ENCODE results near the gene KRT15. TPM values are rescaled to one million over a fixed set of nuclear protein-coding genes. Genes with fewer than 3 reads are reported as not detected.

Gene KRT15
- not detected for total RNA-seq
- long read RNA-seq: 0 reads

- H3K4me1 ChIP-seq: no peaks in the 10 kb centered on the region
These were observed at the start of gene KRT15 for GRCh38 chr17:41518789-41519449. Gene KRT15, minus strand, starts transcription at chr17:41518890. Its CDS starts 63 bp downstream, at chr17:41518827.

GRCh38 chr17:41567317-41567716 lies 48.6 kb upstream of the KRT15 start:
- no peak overlapping the region for H3K27ac ChIP-seq (replicated peaks)
- no peak overlapping the region for H3K4me3 ChIP-seq
- H3K9me3 ChIP-seq (replicated peaks): no peaks in the 10 kb centered on the region
- intact Hi-C loops (cut with micrococcal nuclease): no loop called here
- peaks cover 89% of the 10 kb centered on the region for H3K27me3 ChIP-seq (ENCODE audit: low read depth)
- TF ChIP-seq CTCF (IDR thresholded peaks at IDR 0.05; ENCODE audit: borderline replicate concordance): no peak
- no peaks in the 10 kb centered on the region for H3K36me3 ChIP-seq
- no peaks in the 10 kb centered on the region for H3K4me1 ChIP-seq
- no peak for DNase-seq

More at GRCh38 chr17:41518789-41519449, at the start of gene KRT15:
- no peaks in the 10 kb centered on the region for H3K36me3 ChIP-seq
- no peak for DNase-seq
- no peaks in the 10 kb centered on the region for H3K9me3 ChIP-seq (replicated peaks)
- no peak within 1 kb of the TSS for H3K27ac ChIP-seq (replicated peaks)
- TF ChIP-seq CTCF (IDR thresholded peaks at IDR 0.05; ENCODE audit: borderline replicate concordance): no peak
- intact Hi-C loops (cut with micrococcal nuclease): no loop called here
- H3K27me3 ChIP-seq (ENCODE audit: low read depth): peaks cover 96% of the 10 kb centered on the region
- no peak within 1 kb of the TSS for H3K4me3 ChIP-seq

- no peaks in the 10 kb centered on the region for H3K36me3 ChIP-seq
- no peak overlapping the region for H3K27ac ChIP-seq (replicated peaks)
- peaks cover 95% of the 10 kb centered on the region for H3K27me3 ChIP-seq (ENCODE audit: low read depth)
- intact Hi-C loops (cut with micrococcal nuclease): no loop called here
- no peaks in the 10 kb centered on the region for H3K9me3 ChIP-seq (replicated peaks)
- H3K4me3 ChIP-seq: no peak overlapping the region
- no peaks in the 10 kb centered on the region for H3K4me1 ChIP-seq
- no peak for TF ChIP-seq CTCF (IDR thresholded peaks at IDR 0.05; ENCODE audit: borderline replicate concordance)
- DNase-seq: no peak
These were observed 46.6 kb upstream of the KRT15 start for GRCh38 chr17:41565338-41565737.

GRCh38 chr17:41563607-41564170 lies 45.0 kb upstream of the KRT15 start:
- Histone ChIP-seq H3K27me3 (ENCODE audit: low read depth) (peaks cover 99% of the 10 kb centered on the region), H3K4me3 (no peak overlapping the region), H3K36me3 (no peaks in the 10 kb centered on the region), H3K9me3 (replicated peaks) (no peaks in the 10 kb centered on the region), H3K27ac (replicated peaks) (no peak overlapping the region), H3K4me1 (no peaks in the 10 kb centered on the region)
- no peak for TF ChIP-seq CTCF (IDR thresholded peaks at IDR 0.05; ENCODE audit: borderline replicate concordance)
- no peak for DNase-seq
- intact Hi-C loops (cut with micrococcal nuclease): no loop called here

- intact Hi-C loops (cut with micrococcal nuclease): no loop called here
- peaks cover 100% of the 10 kb centered on the region for H3K27me3 ChIP-seq (ENCODE audit: low read depth)
- TF ChIP-seq CTCF (IDR thresholded peaks at IDR 0.05; ENCODE audit: borderline replicate concordance): no peak
These were observed 42.9 kb upstream of the KRT15 start for GRCh38 chr17:41561554-41561953.

More at GRCh38 chr17:41561554-41561953, 42.9 kb upstream of the KRT15 start:
- Histone ChIP-seq H3K9me3 (replicated peaks) (no peaks in the 10 kb centered on the region), H3K4me1 (no peaks in the 10 kb centered on the region), H3K4me3 (no peak overlapping the region), H3K27ac (replicated peaks) (no peak overlapping the region), H3K36me3 (no peaks in the 10 kb centered on the region)
- DNase-seq: no peak

Data from left ventricle myocardium inferior (tissue), 1 donor.